H1 (cell line): Measurements from ENCODE around the gene HS6ST3. TPM values are rescaled to one million over a fixed set of nuclear protein-coding genes. Genes with fewer than 3 reads are reported as not detected.

Source experiments
- CTCF ChIA-PET: fragments of 300-600 bp; sonication (Branson Sonifier 250); formaldehyde crosslinking; loops from one replicate; lab custom pipeline; 2021; ENCODE audit not compliant: partially characterized antibody; lab: Charles Lee
- POLR2A ChIA-PET: fragments of 300-600 bp; sonication (Branson Sonifier 250); formaldehyde crosslinking; loops from one replicate; lab custom pipeline; 2021; ENCODE audit warnings: inconsistent platforms; ENCODE audit not compliant: partially characterized antibody; lab: Charles Lee
- DNase-seq, 2 experiments: peaks; one replicate each; pipeline versions ENCODE4 v3.0.0 to v3.0.0-alpha.2; 2010 to 2022; ENCODE audit warnings: low spot score in 2 of 2, low read depth in 1 of 2, mixed read lengths in 1 of 2
- FAIRE-seq: peaks from 2 replicates; lab custom pipeline; 2011; peaks lifted over from hg19 to GRCh38; lab: Jason Lieb, UNC
- H2AFZ ChIP-seq: 2 replicates; pipeline ENCODE4 v1.8.1; 2012; ENCODE audit warnings: low read length, inconsistent platforms
- H2AK5ac ChIP-seq: 2 replicates; pipeline ENCODE4 v1.6.1; 2013; ENCODE audit warnings: low read depth, low read length
- H2BK120ac ChIP-seq: replicated peaks from 2 replicates; pipeline ENCODE3; 2013; ENCODE audit warnings: low read depth, low read length, inconsistent platforms
- H2BK12ac ChIP-seq: 2 replicates; pipeline ENCODE4 v1.6.1; 2013; ENCODE audit warnings: low read depth, low read length
- H2BK15ac ChIP-seq: 2 replicates; pipeline ENCODE4 v1.6.1; 2013; ENCODE audit warnings: low read length
- H2BK20ac ChIP-seq: 2 replicates; pipeline ENCODE4 v1.6.1; 2013; ENCODE audit warnings: low read length
- H2BK5ac ChIP-seq: 2 replicates; pipeline ENCODE4 v1.6.1; 2013; ENCODE audit warnings: low read depth, low read length
- H3K14ac ChIP-seq: 2 replicates; pipeline ENCODE4 v1.6.1; 2013; ENCODE audit warnings: inconsistent platforms; ENCODE audit not compliant: insufficient read length
- H3K18ac ChIP-seq: 2 replicates; pipeline ENCODE4 v1.6.1; 2013; ENCODE audit warnings: low read length; ENCODE audit errors: extremely low read depth
- H3K23ac ChIP-seq: 2 replicates; pipeline ENCODE4 v1.6.1; 2013; ENCODE audit warnings: inconsistent platforms; ENCODE audit not compliant: insufficient read length
- H3K23me2 ChIP-seq: 2 replicates; pipeline ENCODE4 v1.6.1; 2013; ENCODE audit warnings: low read depth, low read length
- H3K27ac ChIP-seq: 2 replicates; pipeline ENCODE4 v1.6.1; 2011; ENCODE audit warnings: low read depth, low read length, inconsistent platforms
- H3K27me3 ChIP-seq, 4 experiments: replicated peaks in 1 of 4; 1 replicate in 1 of 4; 2 replicates in 3 of 4; pipeline versions ENCODE4 v1.6.1 to v1.8.1; 2011 to 2013; ENCODE audit warnings: low read length in 3 of 4, mild to moderate bottlenecking in 3 of 4, inconsistent platforms in 2 of 4, mixed read lengths in 2 of 4, moderate library complexity in 1 of 4; ENCODE audit not compliant: control insufficient read depth in 3 of 4, insufficient read depth in 3 of 4; ENCODE audit errors: extremely low read depth in 1 of 4
- H3K36me3 ChIP-seq, 4 experiments: 2 replicates each; pipeline versions ENCODE4 v1.6.1 to v1.8.1; 2011 to 2013; ENCODE audit warnings: mild to moderate bottlenecking in 4 of 4, low read length in 3 of 4, moderate library complexity in 2 of 4, control low read depth in 1 of 4, inconsistent platforms in 1 of 4; ENCODE audit not compliant: insufficient read depth in 4 of 4, control insufficient read depth in 2 of 4
- H3K4ac ChIP-seq: replicated peaks from 2 replicates; pipeline ENCODE3; 2013; ENCODE audit warnings: low read length, low read depth, mixed read lengths, inconsistent platforms; ENCODE audit not compliant: insufficient read length
- H3K4me1 ChIP-seq, 4 experiments: replicated peaks in 1 of 4; 1 replicate in 1 of 4; 2 replicates in 3 of 4; pipeline versions ENCODE4 v1.6.1 to v1.8.1; 2011 to 2013; ENCODE audit warnings: low read length in 3 of 4, inconsistent platforms in 2 of 4, mixed read lengths in 1 of 4; ENCODE audit not compliant: insufficient read depth in 4 of 4, control insufficient read depth in 3 of 4
- H3K4me2 ChIP-seq, 2 experiments: 2 replicates each; pipeline versions ENCODE4 v1.6.1 to v1.8.1; 2011 to 2013; ENCODE audit warnings: low read depth in 2 of 2, low read length in 2 of 2, control low read depth in 1 of 2, inconsistent platforms in 1 of 2, mild to moderate bottlenecking in 1 of 2; ENCODE audit not compliant: insufficient read depth in 1 of 2
- H3K4me3 ChIP-seq, 4 experiments: fragments of 200-600, 300-600 bp in 1 of 4; sonication (generic), shearing (Covaris generic), sonication (Bioruptor Twin) in 1 of 4; 2 replicates each; pipeline versions ENCODE4 v1.5.1 to v1.8.1; 2011 to 2016; ENCODE audit warnings: low read length in 4 of 4, low read depth in 3 of 4, control low read depth in 2 of 4, inconsistent platforms in 2 of 4, mild to moderate bottlenecking in 2 of 4, mixed read lengths in 1 of 4, moderate library complexity in 1 of 4; ENCODE audit not compliant: insufficient read depth in 2 of 4; ENCODE audit errors: extremely low read depth in 1 of 4
- H3K56ac ChIP-seq: replicated peaks from 2 replicates; pipeline ENCODE3; 2013; ENCODE audit warnings: low read depth, mild to moderate bottlenecking, mixed read lengths, low read length, inconsistent platforms; ENCODE audit not compliant: insufficient read length
- H3K79me1 ChIP-seq: 2 replicates; pipeline ENCODE4 v1.6.1; 2013; ENCODE audit warnings: low read depth, low read length, control low read depth
- H3K79me2 ChIP-seq, 2 experiments: 2 replicates each; pipeline versions ENCODE4 v1.6.1 to v1.8.1; 2012 to 2013; ENCODE audit warnings: low read length in 2 of 2, mild to moderate bottlenecking in 2 of 2, inconsistent platforms in 1 of 2; ENCODE audit not compliant: insufficient read depth in 2 of 2, control insufficient read depth in 1 of 2
- H3K9ac ChIP-seq, 4 experiments: replicated peaks in 1 of 4; 1 replicate in 1 of 4; 2 replicates in 3 of 4; pipeline versions ENCODE4 v1.6.1 to v1.8.1; 2011 to 2013; ENCODE audit warnings: low read depth in 3 of 4, low read length in 3 of 4, control low read depth in 2 of 4, mild to moderate bottlenecking in 2 of 4, moderate library complexity in 2 of 4, inconsistent platforms in 1 of 4; ENCODE audit errors: extremely low read depth in 1 of 4
- H3K9me3 ChIP-seq, 2 experiments: 2 replicates each; pipeline versions ENCODE4 v1.6.1 to v1.8.1; 2012 to 2013; ENCODE audit warnings: mild to moderate bottlenecking in 2 of 2, moderate library complexity in 2 of 2, control low read depth in 1 of 2, inconsistent platforms in 1 of 2, low read depth in 1 of 2, low read length in 1 of 2, mixed read lengths in 1 of 2; ENCODE audit not compliant: insufficient read depth in 2 of 2
- H4K20me1 ChIP-seq, 2 experiments: replicated peaks in 1 of 2; 2 replicates each; pipeline versions ENCODE3 to v1.8.1; 2011 to 2013; ENCODE audit warnings: inconsistent platforms in 2 of 2, low read length in 2 of 2, mild to moderate bottlenecking in 1 of 2; ENCODE audit not compliant: insufficient read depth in 2 of 2, control insufficient read depth in 1 of 2
- H4K5ac ChIP-seq: 2 replicates; pipeline ENCODE4 v1.6.1; 2013; ENCODE audit warnings: low read length, low read depth, mixed read lengths, inconsistent platforms; ENCODE audit not compliant: insufficient read length
- H4K8ac ChIP-seq: 2 replicates; pipeline ENCODE4 v1.8.0; 2013; ENCODE audit warnings: mild to moderate bottlenecking, moderate library complexity, low read length, inconsistent platforms; ENCODE audit not compliant: insufficient read depth; ENCODE audit errors: extremely low read depth
- H4K91ac ChIP-seq: replicated peaks from 2 replicates; pipeline ENCODE3; 2013; ENCODE audit warnings: low read length, mixed read lengths, inconsistent platforms; ENCODE audit not compliant: insufficient read length
- CBX5 ChIP-seq: fragments of 300-800, 300-1000 bp; sonication (generic); IDR thresholded peaks from 2 replicates; pipeline ENCODE4 v1.7.1; 2016; ENCODE audit warnings: antibody characterized with exemption, low read length, low read depth
- CTBP2 ChIP-seq: IDR thresholded peaks from 2 replicates; pipeline ENCODE4 v1.7.0; 2011; ENCODE audit warnings: borderline replicate concordance, mild to moderate bottlenecking, moderate library complexity, mixed read lengths, low read length; ENCODE audit not compliant: insufficient read depth, insufficient read length
- E2F6 ChIP-seq: IDR thresholded peaks from 2 replicates; pipeline ENCODE4 v1.6.1; 2012; ENCODE audit warnings: inconsistent platforms
- GTF2F1 ChIP-seq: IDR thresholded peaks from 2 replicates; pipeline ENCODE4 v1.6.1; 2012; ENCODE audit warnings: low read depth, low read length, improper control_type of control experiment, borderline replicate concordance
- HDAC2 ChIP-seq, 2 experiments: fragments of 300-600 bp in 1 of 2; sonication (generic) in 1 of 2; IDR thresholded peaks; 2 replicates each; pipeline ENCODE4 v1.6.1; 2011 to 2012; ENCODE audit warnings: low read depth in 2 of 2, low read length in 2 of 2, mild to moderate bottlenecking in 2 of 2, moderate library complexity in 2 of 2, borderline replicate concordance in 1 of 2, inconsistent platforms in 1 of 2
- KDM4A ChIP-seq: IDR thresholded peaks from one replicate; pipeline ENCODE4 v1.7.1; 2012; ENCODE audit warnings: low read depth, mild to moderate bottlenecking, moderate library complexity, low read length, inconsistent platforms; ENCODE audit not compliant: severe bottlenecking
- RFX5 ChIP-seq: IDR thresholded peaks from 2 replicates; pipeline ENCODE4 v1.6.1; 2011; ENCODE audit warnings: low read depth, low read length, improper control_type of control experiment, borderline replicate concordance
- SIN3A ChIP-seq, 2 experiments: IDR thresholded peaks in 1 of 2; conservative IDR thresholded peaks in 1 of 2; 2 replicates each; pipeline ENCODE4 v1.6.1; 2011 to 2012; ENCODE audit warnings: low read length in 2 of 2, improper control_type of control experiment in 1 of 2, low read depth in 1 of 2, mild to moderate bottlenecking in 1 of 2
- SIX5 ChIP-seq: IDR thresholded peaks from 2 replicates; pipeline ENCODE4 v1.6.1; 2011; ENCODE audit warnings: mild to moderate bottlenecking, low read depth, low read length
- USF2 ChIP-seq: IDR thresholded peaks from 2 replicates; pipeline ENCODE4 v1.6.1; 2011; ENCODE audit warnings: low read length, improper control_type of control experiment
- WGBS, 2 experiments: shearing (Covaris generic) in 1 of 2; methylation state at CpG; one replicate each; pipeline versions ENCODE4 v1.1.6 to v1.1.7; 2013 to 2015; ENCODE audit warnings: low lambda C conversion rate in 2 of 2, mixed read lengths in 2 of 2, inconsistent platforms in 1 of 2, low coverage in 1 of 2, missing lambda C conversion rate in 1 of 2; ENCODE audit not compliant: insufficient replicate concordance in 2 of 2, insufficient coverage in 1 of 2, insufficient read length in 1 of 2; ENCODE audit errors: extremely low coverage in 1 of 2, missing lambda C conversion rate in 1 of 2; 5-methylcytosine and 5-hydroxymethylcytosine counted together
- polyA plus RNA-seq, 7 experiments: library from polyadenylated mRNA; depleted of rRNA in 3 of 7; stranded (reverse) in 5 of 7; unstranded in 2 of 7; fragments of >200 nt in 5 of 7; fragments of 200-250 nt in 2 of 7; gene quantifications; 1 replicate in 5 of 7; 2 replicates in 1 of 7; 4 replicates in 1 of 7; pipeline versions ENCODE4 v1.2.1 to v1.2.3, GENCODE V29; 2011 to 2013; ENCODE audit warnings: missing spikeins in 2 of 7, mixed read lengths in 2 of 7
- total RNA-seq: library from RNA; stranded (reverse); fragmentation: NEBNext Ultra II Directional; extraction: Animal tissue kit (Norgen Biotek cat#: 25700); gene quantifications from 2 replicates; pipeline ENCODE4 v1.2.1, GENCODE V29; 2021
- TF ChIP-seq, protein P1 (sequence below): IDR thresholded peaks from 2 replicates; pipeline ENCODE4 v1.6.1; 2012; ENCODE audit warnings: inconsistent platforms

HS6ST3 gene
- total and polyA plus RNA-seq, 2 of the 8 experiments (the other 6 are each of a cell fraction or from before 2014, with no cell fraction given): 0.45 to 1.2 TPM

DNA sequence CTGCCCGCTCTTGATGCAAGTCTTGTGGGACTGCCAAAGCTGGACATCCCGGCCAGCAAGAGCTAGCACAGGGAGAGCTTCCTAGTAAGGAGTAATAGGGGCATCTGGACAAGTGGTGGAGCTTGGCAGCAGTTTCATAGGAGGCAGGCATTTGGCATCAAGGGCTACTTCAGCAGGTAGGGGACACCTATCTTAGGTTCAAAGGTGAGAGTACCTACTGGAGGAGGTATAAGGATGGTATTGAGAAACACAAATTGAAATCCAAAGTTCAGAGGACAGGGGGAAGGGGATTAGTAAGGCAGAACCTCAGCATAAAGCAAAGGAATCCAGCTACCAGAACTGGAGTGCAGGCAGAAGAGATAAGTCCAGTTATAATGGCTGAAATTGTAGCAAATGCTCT, 462.7 kb downstream of the HS6ST3 start:
- ChIA-PET CTCF (no interaction called here), POLR2A (no interaction called here)
- no peak for FAIRE-seq
- Histone ChIP-seq H3K4ac (no peak overlapping the region), H4K91ac (no peak overlapping the region), H3K79me2 (no peaks in the 10 kb centered on the region), H4K20me1 (no peaks in the 10 kb centered on the region), H4K5ac (no peak overlapping the region), H3K18ac (no peak overlapping the region), H3K4me3 (no peak overlapping the region), H3K56ac (no peak overlapping the region), H2AK5ac (no peak overlapping the region), H3K9me3 (no peaks in the 10 kb centered on the region), H3K23me2 (no peaks in the 10 kb centered on the region), H3K79me1 (no peaks in the 10 kb centered on the region), H2AFZ (no peak overlapping the region)
- TF ChIP-seq E2F6 (no peak), SIX5 (no peak), HDAC2 (IDR thresholded peaks at IDR 0.05; ENCODE audit: borderline replicate concordance in 1 of 2, low read depth in 2 of 2, low read length in 2 of 2) (no peak), USF2 (no peak), GTF2F1 (no peak), CBX5 (no peak), KDM4A (no peak), CTBP2 (no peak), SIN3A (conservative IDR thresholded peaks at IDR 0.05 in 1 of 2, IDR thresholded peaks at IDR 0.05 in 1 of 2; ENCODE audit: low read depth in 1 of 2, low read length in 2 of 2) (no peak), RFX5 (no peak)
- TF ChIP-seq, protein P1, sequence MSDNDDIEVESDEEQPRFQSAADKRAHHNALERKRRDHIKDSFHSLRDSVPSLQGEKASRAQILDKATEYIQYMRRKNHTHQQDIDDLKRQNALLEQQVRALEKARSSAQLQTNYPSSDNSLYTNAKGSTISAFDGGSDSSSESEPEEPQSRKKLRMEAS: no peak
- TF ChIP-seq, all 59 proteins: peak for 0
- no peak overlapping the region for H2BK120ac ChIP-seq
- H2BK5ac ChIP-seq: no peak overlapping the region
- no peak overlapping the region for H3K23ac ChIP-seq
- DNase-seq: no peak
- no peak overlapping the region for H3K9ac ChIP-seq
- no peaks in the 10 kb centered on the region for H3K4me1 ChIP-seq
- H3K14ac ChIP-seq: no peak overlapping the region
- H3K27me3 ChIP-seq: no peaks in the 10 kb centered on the region
- H3K27ac ChIP-seq: no peak overlapping the region
- no peak overlapping the region for H2BK12ac ChIP-seq
- no peak overlapping the region for H2BK20ac ChIP-seq
- H3K4me2 ChIP-seq: no peak overlapping the region
- H3K36me3 ChIP-seq: no peaks in the 10 kb centered on the region
- no peak overlapping the region for H2BK15ac ChIP-seq
- H4K8ac ChIP-seq: no peak overlapping the region
- WGBS, 2 experiments: 91% methylated on average over 2 of the region's 2 CpGs; no CpG with 5 or more reads in 1 of the 2 experiments
